Vagina (tissue), 2 donors: ENCODE results near the gene ETS1. TPM values are rescaled to one million over a fixed set of nuclear protein-coding genes. Genes with fewer than 3 reads are reported as not detected.

ENCODE experiments used
- DNase-seq, 2 donors: peaks; one replicate each; pipeline ENCODE4 v3.0.0-alpha.2; 2017; ENCODE audit errors: extremely low spot score in 2 of 2
- H3K27ac ChIP-seq: fragments of 200-600 bp; sonication (generic); one replicate; pipeline ENCODE4 v1.5.1; 2019
- H3K27me3 ChIP-seq: fragments of 200-600 bp; sonication (generic); one replicate; pipeline ENCODE4 v1.5.1; 2019
- H3K36me3 ChIP-seq, 2 donors: fragments of 200-600 bp; sonication (generic); one replicate each; pipeline ENCODE4 v1.5.1; 2017 to 2019
- H3K4me1 ChIP-seq: fragments of 200-600 bp; sonication (generic); one replicate; pipeline ENCODE4 v1.5.1; 2019
- H3K4me3 ChIP-seq, 2 donors: fragments of 200-600 bp; sonication (generic); 1 replicate in 1 of 2; 2 replicates in 1 of 2; pipeline ENCODE4 v1.5.1; 2016 to 2019
- H3K9me3 ChIP-seq: fragments of 200-600 bp; sonication (generic); one replicate; pipeline ENCODE4 v1.5.1; 2019
- POLR2A ChIP-seq, 2 donors: fragments of 450-650 bp; IDR thresholded peaks; one replicate each; pipeline ENCODE4 v1.6.1; 2017; ENCODE audit warnings: antibody characterized with exemption in 2 of 2, mild to moderate bottlenecking in 2 of 2, moderate library complexity in 2 of 2
- POLR2AphosphoS5 ChIP-seq, 2 donors: sonication (generic); formaldehyde crosslinking; IDR thresholded peaks; one replicate each; pipeline ENCODE4 v1.9.0; 2017; ENCODE audit warnings: antibody characterized with exemption in 2 of 2, mild to moderate bottlenecking in 2 of 2, low read depth in 1 of 2; ENCODE audit not compliant: insufficient read depth in 1 of 2
- intact Hi-C: fragments of 100-400 bp; cut with DNase I; formaldehyde crosslinking; loops from one replicate; pipeline ENCODE4 v1.15.1; 2023
- total RNA-seq: library from RNA; depleted of rRNA; stranded (reverse); fragments of >200 nt; gene quantifications from one replicate; pipeline ENCODE4 v1.2.3, GENCODE V29; 2016
- TF ChIP-seq, protein P1 (sequence below), 3 experiments: fragments of 450-650 bp in 2 of 3; fragments of 200-600 bp in 1 of 3; sonication (generic) in 1 of 3; IDR thresholded peaks; one replicate each; pipeline ENCODE4 v1.5.1; 2017 to 2019; ENCODE audit warnings: antibody characterized with exemption in 3 of 3, mild to moderate bottlenecking in 2 of 3, moderate library complexity in 2 of 3

The ETS1 gene
- total RNA-seq, 1 donor from 2014 or later = 51.6 TPM

DNA sequence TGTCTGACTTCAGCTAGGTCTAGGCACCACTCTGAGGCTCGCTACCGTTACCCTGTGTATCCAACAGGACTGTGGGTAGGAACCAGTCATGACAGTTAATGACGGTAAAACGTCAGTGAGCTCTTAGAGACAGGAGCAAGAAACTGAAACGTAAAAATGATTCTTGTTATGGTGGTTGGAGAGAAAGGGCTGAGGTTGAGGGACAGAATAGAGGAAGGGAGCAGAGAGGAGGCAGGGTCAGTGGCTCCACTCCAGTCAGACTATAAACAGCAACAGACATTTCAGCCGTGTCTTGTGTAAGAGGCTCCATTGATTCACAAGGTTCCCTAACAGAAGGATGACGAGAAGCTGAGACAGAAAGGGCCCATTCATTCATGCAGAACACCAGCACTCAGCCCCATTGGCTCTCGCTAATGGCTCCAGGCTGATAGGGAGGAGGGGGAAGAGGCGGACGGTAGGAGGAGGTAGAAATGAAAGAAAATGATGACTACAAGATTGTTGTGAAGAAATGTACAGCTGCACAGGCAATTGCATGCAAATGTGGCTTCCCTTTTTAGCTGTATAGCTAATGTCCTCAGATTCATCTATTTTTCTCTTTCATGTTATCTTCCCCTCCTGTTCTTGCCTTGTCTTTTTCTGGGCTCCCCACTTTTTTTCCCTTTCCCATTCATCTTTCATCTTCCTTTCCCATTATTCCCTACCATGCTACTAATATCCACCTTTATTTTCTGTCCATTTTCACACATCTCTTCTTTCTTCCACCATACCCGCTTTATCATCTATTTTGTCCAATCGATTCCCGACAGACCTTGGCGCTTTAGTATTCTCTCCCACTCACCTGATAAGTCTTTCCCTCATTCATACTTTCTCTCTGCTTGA is 34.3 kb downstream of the ETS1 start:
- Histone ChIP-seq H3K4me1 (peaks cover 28% of the 10 kb centered on the region), H3K36me3 (no peaks in the 10 kb centered on the region), H3K27ac (no peak overlapping the region), H3K9me3 (no peaks in the 10 kb centered on the region), H3K4me3 (no peak overlapping the region), H3K27me3 (no peaks in the 10 kb centered on the region)
- TF ChIP-seq, protein P1, sequence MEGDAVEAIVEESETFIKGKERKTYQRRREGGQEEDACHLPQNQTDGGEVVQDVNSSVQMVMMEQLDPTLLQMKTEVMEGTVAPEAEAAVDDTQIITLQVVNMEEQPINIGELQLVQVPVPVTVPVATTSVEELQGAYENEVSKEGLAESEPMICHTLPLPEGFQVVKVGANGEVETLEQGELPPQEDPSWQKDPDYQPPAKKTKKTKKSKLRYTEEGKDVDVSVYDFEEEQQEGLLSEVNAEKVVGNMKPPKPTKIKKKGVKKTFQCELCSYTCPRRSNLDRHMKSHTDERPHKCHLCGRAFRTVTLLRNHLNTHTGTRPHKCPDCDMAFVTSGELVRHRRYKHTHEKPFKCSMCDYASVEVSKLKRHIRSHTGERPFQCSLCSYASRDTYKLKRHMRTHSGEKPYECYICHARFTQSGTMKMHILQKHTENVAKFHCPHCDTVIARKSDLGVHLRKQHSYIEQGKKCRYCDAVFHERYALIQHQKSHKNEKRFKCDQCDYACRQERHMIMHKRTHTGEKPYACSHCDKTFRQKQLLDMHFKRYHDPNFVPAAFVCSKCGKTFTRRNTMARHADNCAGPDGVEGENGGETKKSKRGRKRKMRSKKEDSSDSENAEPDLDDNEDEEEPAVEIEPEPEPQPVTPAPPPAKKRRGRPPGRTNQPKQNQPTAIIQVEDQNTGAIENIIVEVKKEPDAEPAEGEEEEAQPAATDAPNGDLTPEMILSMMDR (IDR thresholded peaks at IDR 0.05) = no peak
- TF ChIP-seq POLR2A (IDR thresholded peaks at IDR 0.05) (no peak), POLR2AphosphoS5 (IDR thresholded peaks at IDR 0.05; ENCODE audit: insufficient read depth in 1 of 2, low read depth in 1 of 2) (no peak)
- no peak for DNase-seq
- intact Hi-C loops = no loop called here

- Histone ChIP-seq H3K36me3 (no peaks in the 10 kb centered on the region), H3K4me3 (no peak overlapping the region), H3K9me3 (no peaks in the 10 kb centered on the region), H3K27me3 (no peaks in the 10 kb centered on the region), H3K27ac (no peak overlapping the region), H3K4me1 (peaks cover 28% of the 10 kb centered on the region)
- DNase-seq = no peak
- TF ChIP-seq, protein P1 (IDR thresholded peaks at IDR 0.05) = no peak
- no peak for TF ChIP-seq POLR2AphosphoS5 (IDR thresholded peaks at IDR 0.05; ENCODE audit: insufficient read depth in 1 of 2, low read depth in 1 of 2)
- no peak for TF ChIP-seq POLR2A (IDR thresholded peaks at IDR 0.05)
- intact Hi-C loops = no loop called here
Observed at GRCh38 chr11:128551611-128552335, 35.6 kb downstream of the ETS1 start.

GRCh38 chr11:128551058-128551457 is 36.3 kb downstream of the ETS1 start:
- Histone ChIP-seq H3K27ac (no peak overlapping the region), H3K4me1 (peaks cover 28% of the 10 kb centered on the region), H3K36me3 (no peaks in the 10 kb centered on the region), H3K27me3 (no peaks in the 10 kb centered on the region), H3K9me3 (no peaks in the 10 kb centered on the region), H3K4me3 (no peak overlapping the region)
- DNase-seq = no peak
- TF ChIP-seq, protein P1 (IDR thresholded peaks at IDR 0.05) = no peak
- TF ChIP-seq POLR2AphosphoS5 (IDR thresholded peaks at IDR 0.05; ENCODE audit: insufficient read depth in 1 of 2, low read depth in 1 of 2) = no peak
- TF ChIP-seq POLR2A (IDR thresholded peaks at IDR 0.05) = no peak
- intact Hi-C loops = no loop called here

- Histone ChIP-seq H3K4me3 (no peak overlapping the region), H3K36me3 (no peaks in the 10 kb centered on the region), H3K4me1 (peaks cover 28% of the 10 kb centered on the region), H3K27me3 (no peaks in the 10 kb centered on the region), H3K9me3 (no peaks in the 10 kb centered on the region), H3K27ac (peak overlapping the region; percentile 87)
- intact Hi-C loops = no loop called here
- DNase-seq = no peak
- no peak for TF ChIP-seq POLR2A (IDR thresholded peaks at IDR 0.05)
- TF ChIP-seq, protein P1 (IDR thresholded peaks at IDR 0.05) = no peak
- TF ChIP-seq POLR2AphosphoS5 (IDR thresholded peaks at IDR 0.05; ENCODE audit: insufficient read depth in 1 of 2, low read depth in 1 of 2) = no peak
Observed at GRCh38 chr11:128550261-128550821, 37.0 kb downstream of the ETS1 start.
